Left lung (tissue), 14 donors: ENCODE results near the gene GOSR2. TPM values are rescaled to one million over a fixed set of nuclear protein-coding genes. Genes with fewer than 3 reads are reported as not detected.

ENCODE experiments used
- ATAC-seq: fragments of 200-7000 bp; cut with Tn5 transposase; one replicate; pipeline ENCODE4 v1.9.1; 2020; ENCODE audit warnings: moderate library complexity
- DNase-seq, 4 donors: peaks; one replicate each; pipeline ENCODE4 v3.0.0-alpha.2; 2013 to 2020
- H3K27ac ChIP-seq, 2 donors: fragments of 200-600 bp; sonication (generic) in 1 of 2; one replicate each; pipeline versions ENCODE4 v1.5.0 to v1.8.0; 2020 to 2021
- H3K27me3 ChIP-seq, 2 donors: fragments of 200-600 bp; sonication (generic) in 1 of 2; one replicate each; pipeline versions ENCODE4 v1.5.0 to v1.8.0; 2020 to 2021
- H3K36me3 ChIP-seq, 2 donors: fragments of 200-600 bp; sonication (generic) in 1 of 2; one replicate each; pipeline versions ENCODE4 v1.5.0 to v1.8.0; 2020 to 2021
- H3K4me1 ChIP-seq, 2 donors: fragments of 200-600 bp; one replicate each; pipeline ENCODE4 v1.8.0; 2021
- H3K4me3 ChIP-seq, 2 donors: fragments of 200-600 bp; sonication (generic) in 1 of 2; one replicate each; pipeline versions ENCODE4 v1.5.0 to v1.8.0; 2020 to 2021; ENCODE audit warnings: mild to moderate bottlenecking in 1 of 2
- H3K9me3 ChIP-seq, 2 donors: fragments of 200-600 bp; sonication (generic) in 1 of 2; one replicate each; pipeline versions ENCODE4 v1.5.0 to v1.8.0; 2020 to 2021
- intact Hi-C, 2 donors: fragments of 100-400 bp; cut with DNase I; formaldehyde crosslinking; loops; one replicate each; pipeline versions ENCODE4 v1.11.2 to v1.14.2; 2022
- long read RNA-seq, 12 donors: library from polyadenylated mRNA in 2 of 12; unstranded in 2 of 12; transcript quantifications; one replicate each; pipeline ENCODE4 v2.0.0 and lab custom pipeline, GENCODE V29; 2019 to 2026
- polyA plus RNA-seq, 6 donors: library from polyadenylated mRNA; unstranded; fragments of 120-200 nt; gene quantifications; one replicate each; pipeline ENCODE4 v1.2.1, GENCODE V29; 2013; ENCODE audit not compliant: insufficient read length in 6 of 6
- total RNA-seq, 2 donors: library from RNA; stranded (reverse); fragmentation: NEBNext Ultra II Directional; extraction: Animal tissue kit (Norgen Biotek cat#: 25700); gene quantifications; one replicate each; pipeline ENCODE4 v1.2.1, GENCODE V29; 2021
- TF ChIP-seq, protein P1 (sequence below), 2 donors: fragments of 200-600 bp; sonication (generic) in 1 of 2; IDR thresholded peaks; one replicate each; pipeline versions ENCODE4 v1.5.0 to v1.8.0; 2021; ENCODE audit warnings: antibody characterized with exemption in 2 of 2
- donor health status: DM: no; HTN: yes; CAD: no.
- donor health status: DM: no; HTN: no; CAD: no.

The GOSR2 gene
- total RNA-seq (10 to 100 TPM; 53.9 to 67.4 TPM), polyA plus RNA-seq (10 to 100 TPM; 42.5 to 53.5 (median 45.2) TPM)
- long read RNA-seq, donor 1, transcript GOSR2-232 (6 exons, 3,964 nt) = major isoform, 15 of 32 reads
- long read RNA-seq, donor 1, partial matches to known transcripts = 0 of 32 reads
- long read RNA-seq, donor 1, other reads (novel, unspliced or antisense) = 0 of 32 reads
- long read RNA-seq, donor 2, transcript GOSR2-232 (6 exons, 3,964 nt) = major isoform, 12 of 19 reads
- long read RNA-seq, donor 2, partial matches to known transcripts = 0 of 19 reads
- long read RNA-seq, donor 2, other reads (novel, unspliced or antisense) = 0 of 19 reads
- long read RNA-seq, donor 3, transcript GOSR2-232 (6 exons, 3,964 nt) = major isoform, 6 of 12 reads
- long read RNA-seq, donor 3, partial matches to known transcripts = 0 of 12 reads
- long read RNA-seq, donor 3, other reads (novel, unspliced or antisense) = 0 of 12 reads
- long read RNA-seq, donor 4, transcript GOSR2-232 (6 exons, 3,964 nt) = major isoform, 17 of 30 reads
- long read RNA-seq, donor 4, partial matches to known transcripts = 0 of 30 reads
- long read RNA-seq, donor 4, other reads (novel, unspliced or antisense) = 1 of 30 reads
- long read RNA-seq, donor 5, transcript GOSR2-232 (6 exons, 3,964 nt) = major isoform, 8 of 26 reads
- long read RNA-seq, donor 5, partial matches to known transcripts = 10 of 26 reads
- long read RNA-seq, donor 5, other reads (novel, unspliced or antisense) = 0 of 26 reads
- long read RNA-seq, donor 6, transcript GOSR2-232 (6 exons, 3,964 nt) = major isoform, 9 of 17 reads
- long read RNA-seq, donor 6, partial matches to known transcripts = 0 of 17 reads
- long read RNA-seq, donor 6, other reads (novel, unspliced or antisense) = 0 of 17 reads
- long read RNA-seq, donor 7, partial matches to known transcripts = 0 of 8 reads
- long read RNA-seq, donor 7, other reads (novel, unspliced or antisense) = 0 of 8 reads
- long read RNA-seq, donor 8, transcript GOSR2-232 (6 exons, 3,964 nt) = major isoform, 10 of 15 reads
- long read RNA-seq, donor 8, partial matches to known transcripts = 0 of 15 reads
- long read RNA-seq, donor 8, other reads (novel, unspliced or antisense) = 0 of 15 reads
- long read RNA-seq, donor 9 = 0 reads
- long read RNA-seq, donor 10, transcript GOSR2-232 (6 exons, 3,964 nt) = major isoform, 36 of 58 reads
- long read RNA-seq, donor 10, partial matches to known transcripts = 2 of 58 reads
- long read RNA-seq, donor 10, other reads (novel, unspliced or antisense) = 6 of 58 reads
- long read RNA-seq, donor 11 = 0 reads
- long read RNA-seq, donor 12, transcript GOSR2-232 (6 exons, 3,964 nt) = major isoform, 11 of 13 reads
- long read RNA-seq, donor 12, partial matches to known transcripts = 0 of 13 reads
- long read RNA-seq, donor 12, other reads (novel, unspliced or antisense) = 0 of 13 reads

DNA sequence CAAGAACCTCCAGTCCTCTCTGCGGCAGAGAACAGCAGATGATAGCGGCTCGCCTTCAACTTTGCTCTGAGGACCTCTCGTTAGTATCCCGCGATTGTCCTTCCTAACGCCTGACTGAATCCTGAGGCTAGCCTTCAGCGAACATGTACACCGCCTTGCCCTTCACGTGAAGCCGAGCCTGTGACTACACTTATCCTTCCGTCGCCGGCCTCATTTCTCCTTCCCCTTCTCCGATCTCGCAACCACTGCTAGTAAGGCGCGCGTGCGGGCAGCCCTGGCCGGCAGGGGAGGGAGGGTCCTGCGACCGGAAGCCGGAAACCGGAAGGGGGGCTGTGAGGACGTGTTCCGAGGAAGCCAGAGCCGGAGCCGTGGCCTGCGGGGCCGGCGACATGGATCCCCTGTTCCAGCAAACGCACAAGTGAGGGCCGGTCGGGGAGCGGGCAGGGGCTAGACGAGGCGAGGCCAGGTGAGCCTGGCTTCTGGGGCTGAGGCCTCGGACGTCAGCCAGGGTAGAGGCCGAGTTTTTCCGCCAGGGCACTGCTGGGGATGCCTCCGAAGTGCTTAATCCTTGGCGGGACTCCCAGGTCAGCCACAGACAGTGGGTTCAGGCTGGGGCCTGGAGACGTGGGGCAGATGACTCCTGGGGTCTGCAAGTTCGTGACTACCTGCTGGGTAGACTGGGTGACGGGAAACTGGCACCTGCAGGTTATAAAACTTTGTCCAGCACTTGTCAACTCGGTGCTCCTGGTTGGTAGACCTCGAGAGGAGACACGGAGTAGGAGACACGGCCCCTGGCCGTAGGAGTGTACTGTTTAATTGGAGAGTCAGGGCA, at the start of gene GOSR2:
Gene GOSR2 (plus strand): TSS at position 357 of the 832 bp plus-strand sequence. CDS start 33 bp downstream, at position 390.
- Histone ChIP-seq H3K9me3 (no peaks in the 10 kb centered on the region), H3K4me1 (peaks cover 8 to 42% of the 10 kb centered on the region in 2 donors), H3K36me3 (no peaks in the 10 kb centered on the region), H3K27me3 (no peaks in the 10 kb centered on the region), H3K4me3 (peak within 1 kb of the TSS; percentile 91 to 99), H3K27ac (peak within 1 kb of the TSS; percentile 94 to 97)
- TF ChIP-seq, protein P1, sequence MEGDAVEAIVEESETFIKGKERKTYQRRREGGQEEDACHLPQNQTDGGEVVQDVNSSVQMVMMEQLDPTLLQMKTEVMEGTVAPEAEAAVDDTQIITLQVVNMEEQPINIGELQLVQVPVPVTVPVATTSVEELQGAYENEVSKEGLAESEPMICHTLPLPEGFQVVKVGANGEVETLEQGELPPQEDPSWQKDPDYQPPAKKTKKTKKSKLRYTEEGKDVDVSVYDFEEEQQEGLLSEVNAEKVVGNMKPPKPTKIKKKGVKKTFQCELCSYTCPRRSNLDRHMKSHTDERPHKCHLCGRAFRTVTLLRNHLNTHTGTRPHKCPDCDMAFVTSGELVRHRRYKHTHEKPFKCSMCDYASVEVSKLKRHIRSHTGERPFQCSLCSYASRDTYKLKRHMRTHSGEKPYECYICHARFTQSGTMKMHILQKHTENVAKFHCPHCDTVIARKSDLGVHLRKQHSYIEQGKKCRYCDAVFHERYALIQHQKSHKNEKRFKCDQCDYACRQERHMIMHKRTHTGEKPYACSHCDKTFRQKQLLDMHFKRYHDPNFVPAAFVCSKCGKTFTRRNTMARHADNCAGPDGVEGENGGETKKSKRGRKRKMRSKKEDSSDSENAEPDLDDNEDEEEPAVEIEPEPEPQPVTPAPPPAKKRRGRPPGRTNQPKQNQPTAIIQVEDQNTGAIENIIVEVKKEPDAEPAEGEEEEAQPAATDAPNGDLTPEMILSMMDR (IDR thresholded peaks at IDR 0.05) = no peak
- DNase-seq = peak; percentile 90 to 99 (median 94)
- peak; percentile 99 for ATAC-seq
- intact Hi-C loops = no loop called here

DNA sequence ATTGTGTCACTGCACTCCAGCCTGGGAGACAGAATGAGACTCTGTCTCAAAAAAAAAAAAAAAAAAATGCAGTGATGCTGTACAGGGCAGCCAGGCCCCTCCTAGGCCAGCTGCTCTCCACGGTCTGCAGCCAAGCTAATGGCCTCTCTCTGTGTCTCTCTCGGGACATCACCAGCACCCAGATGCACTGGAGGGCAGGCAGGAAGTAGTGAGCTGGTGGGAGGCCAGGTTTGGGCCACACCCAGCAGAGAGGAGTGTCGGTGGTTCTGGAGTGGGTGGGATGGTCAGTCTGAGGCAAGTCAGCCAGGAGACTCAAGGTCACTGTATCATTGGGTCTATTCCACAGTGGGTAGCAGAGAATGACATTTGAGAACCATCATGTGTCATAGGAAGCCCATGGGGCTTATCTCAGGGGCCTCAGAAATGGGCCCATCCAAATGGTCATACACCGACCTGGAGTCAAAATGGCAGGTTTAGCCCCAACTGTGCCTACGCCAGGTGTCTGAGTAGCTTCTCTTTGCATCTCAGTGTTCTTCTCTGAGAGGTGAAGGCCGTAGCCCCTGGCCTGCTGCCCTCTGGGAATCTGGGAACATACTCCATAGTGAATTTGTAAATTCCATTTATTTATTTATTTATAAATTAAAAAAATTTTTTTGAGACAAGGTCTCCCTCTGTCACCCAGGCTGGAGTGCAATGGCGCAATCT, 48.9 kb upstream of the GOSR2 start:
- TF ChIP-seq, protein P1 (IDR thresholded peaks at IDR 0.05) = no peak
- peaks cover 0 to 34% of the 10 kb centered on the region in 2 donors for H3K4me1 ChIP-seq

DNA sequence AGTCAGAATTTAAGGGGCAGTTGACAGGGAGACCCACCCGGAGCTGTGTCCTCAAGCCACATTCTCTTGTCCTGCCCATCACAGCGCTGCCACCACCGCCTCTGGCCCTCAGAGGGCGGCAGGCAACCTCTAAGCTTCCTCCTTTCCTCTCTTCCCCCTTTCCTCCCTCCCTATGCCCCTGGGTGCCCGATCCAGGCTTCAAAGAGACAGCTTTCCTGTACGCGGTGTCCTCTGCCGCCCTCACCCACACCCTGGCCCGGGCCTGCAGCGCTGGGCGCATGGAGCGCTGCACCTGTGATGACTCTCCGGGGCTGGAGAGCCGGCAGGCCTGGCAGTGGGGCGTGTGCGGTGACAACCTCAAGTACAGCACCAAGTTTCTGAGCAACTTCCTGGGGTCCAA, 48.1 kb upstream of the GOSR2 start:
- no peak for ATAC-seq
- TF ChIP-seq, protein P1 (IDR thresholded peaks at IDR 0.05) = no peak
- intact Hi-C loops = no loop called here
- H3K4me1 ChIP-seq = peaks cover 0 to 37% of the 10 kb centered on the region in 2 donors
- H3K27ac ChIP-seq = no peak overlapping the region
- H3K4me3 ChIP-seq = no peak overlapping the region
- H3K9me3 ChIP-seq = no peaks in the 10 kb centered on the region
- DNase-seq = no peak
- no peaks in the 10 kb centered on the region for H3K36me3 ChIP-seq
- no peaks in the 10 kb centered on the region for H3K27me3 ChIP-seq

More for the DNA sequence above, 48.9 kb upstream of the GOSR2 start:
- no peak for DNase-seq
- Histone ChIP-seq H3K27me3 (no peaks in the 10 kb centered on the region), H3K4me3 (no peak overlapping the region), H3K27ac (no peak overlapping the region), H3K36me3 (no peaks in the 10 kb centered on the region), H3K9me3 (no peaks in the 10 kb centered on the region)
- no peak for ATAC-seq
- intact Hi-C loops = no loop called here

DNA sequence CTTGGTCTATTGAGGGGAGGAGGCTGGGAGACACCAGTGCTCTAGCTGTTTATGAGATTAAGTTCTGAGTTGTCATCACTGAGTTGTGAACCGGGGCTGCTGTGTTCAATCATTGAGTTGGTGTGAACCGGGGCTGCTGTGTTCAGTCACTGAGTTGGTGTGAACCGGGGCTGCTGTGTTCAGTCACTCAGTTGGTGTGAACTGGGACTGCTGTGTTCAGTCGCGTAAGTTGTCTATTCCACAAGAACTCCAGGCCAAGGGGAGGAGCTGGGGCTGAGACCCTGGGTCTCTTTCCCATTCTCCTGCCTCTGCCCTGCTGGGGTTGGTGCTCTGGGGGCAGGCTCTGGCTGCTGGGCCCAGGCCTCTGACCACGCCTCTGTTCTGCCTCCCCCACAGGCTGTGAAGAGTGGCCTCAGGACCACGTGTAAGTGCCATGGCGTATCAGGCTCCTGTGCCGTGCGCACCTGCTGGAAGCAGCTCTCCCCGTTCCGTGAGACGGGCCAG, 47.1 kb upstream of the GOSR2 start:
- ATAC-seq (no peak), DNase-seq (no peak)
- H3K4me1 ChIP-seq = peaks cover 0 to 37% of the 10 kb centered on the region in 2 donors
- intact Hi-C loops = no loop called here
- no peaks in the 10 kb centered on the region for H3K9me3 ChIP-seq
- H3K4me3 ChIP-seq = no peak overlapping the region
- TF ChIP-seq, protein P1 (IDR thresholded peaks at IDR 0.05) = no peak
- H3K27ac ChIP-seq = no peak overlapping the region
- H3K27me3 ChIP-seq = no peaks in the 10 kb centered on the region
- H3K36me3 ChIP-seq = no peaks in the 10 kb centered on the region
